22Rv1 (cell line): ENCODE results near the gene RPS27.

Experiments
- CTCF ChIP-seq: fragments of 450-650 bp; IDR thresholded peaks from 2 replicates; pipeline ENCODE4 v1.5.1; 2017; ENCODE audit warnings: mild to moderate bottlenecking
- ZFX ChIP-seq: fragments of 450-650 bp; IDR thresholded peaks from 2 replicates; pipeline ENCODE4 v1.6.1; 2017; ENCODE audit warnings: antibody characterized with exemption, borderline replicate concordance

GRCh38 chr1:154006136-154006535, 15.6 kb downstream of the RPS27 start:
- TF ChIP-seq CTCF (no peak), ZFX (no peak)
